Heart right ventricle (tissue), 16 donors: Measurements from ENCODE around the gene E2F2. TPM values are rescaled to one million over a fixed set of nuclear protein-coding genes. Genes with fewer than 3 reads are reported as not detected.

Source experiments
- ATAC-seq, 8 donors: fragments of 200-7000 bp; cut with Tn5 transposase; one replicate each; pipeline ENCODE4 v1.9.1; 2020; ENCODE audit warnings: mild to moderate bottlenecking in 8 of 8, moderate library complexity in 8 of 8, moderate number of reproducible peaks in 1 of 8
- DNase-seq, 2 donors: peaks; one replicate each; pipeline ENCODE4 v3.0.0-alpha.2; 2020
- H3K27ac ChIP-seq, 10 donors: fragments of 200-600 bp; sonication (generic) in 2 of 10; one replicate each; pipeline versions ENCODE4 v1.5.0 to v1.8.0; 2020 to 2022; ENCODE audit warnings: mild to moderate bottlenecking in 3 of 10
- H3K27me3 ChIP-seq, 7 donors: fragments of 200-600 bp; one replicate each; pipeline ENCODE4 v1.8.0; 2021 to 2022; ENCODE audit warnings: mild to moderate bottlenecking in 2 of 7
- H3K36me3 ChIP-seq, 9 donors: fragments of 200-600 bp; sonication (generic) in 1 of 9; one replicate each; pipeline versions ENCODE4 v1.5.0 to v1.8.0; 2020 to 2022; ENCODE audit warnings: mild to moderate bottlenecking in 2 of 9
- H3K4me1 ChIP-seq, 9 donors: fragments of 200-600 bp; sonication (generic) in 1 of 9; one replicate each; pipeline versions ENCODE4 v1.5.0 to v1.8.0; 2020 to 2022; ENCODE audit warnings: mild to moderate bottlenecking in 4 of 9
- H3K4me3 ChIP-seq, 10 donors: fragments of 200-600 bp; sonication (generic) in 2 of 10; one replicate each; pipeline versions ENCODE4 v1.5.0 to v1.8.0; 2020 to 2022; ENCODE audit warnings: mild to moderate bottlenecking in 7 of 10, moderate library complexity in 2 of 10
- H3K9me3 ChIP-seq, 11 donors: fragments of 200-600 bp in 10 of 11; sonication (generic) in 2 of 11; one replicate each; pipeline versions ENCODE4 v1.5.0 to v1.8.0; 2013 to 2022; ENCODE audit warnings: mild to moderate bottlenecking in 2 of 11, control low read depth in 1 of 11, moderate library complexity in 1 of 11
- CTCF ChIP-seq, 9 donors: fragments of 200-600 bp; sonication (generic) in 2 of 9; IDR thresholded peaks; one replicate each; pipeline versions ENCODE4 v1.5.0 to v1.8.0; 2021 to 2022; ENCODE audit warnings: antibody characterized with exemption in 9 of 9, mild to moderate bottlenecking in 5 of 9, moderate library complexity in 1 of 9
- WGBS, 2 donors: extraction: QIAGEN DNeasy Blood & Tissue Kit; methylation state at CpG; one replicate each; pipeline ENCODE4 v1.1.7; 2013; ENCODE audit warnings: inconsistent platforms in 1 of 2; 5-methylcytosine and 5-hydroxymethylcytosine counted together
- intact Hi-C, 10 donors: fragments of 100-400 bp; cut with DNase I; formaldehyde crosslinking; loops; one replicate each; pipeline versions ENCODE4 v1.11.1 to v1.14.2; 2022
- polyA plus RNA-seq, 2 donors: library from polyadenylated mRNA; stranded (reverse); fragments of 200-250 nt; gene quantifications; one replicate each; pipeline ENCODE4 v1.2.3, GENCODE V29; 2013
- total RNA-seq, 10 donors: library from RNA; stranded (reverse); fragmentation: NEBNext Ultra II Directional in 3 of 10; extraction: Animal tissue kit (Norgen Biotek cat#: 25700) in 3 of 10; gene quantifications; one replicate each; pipeline versions ENCODE4 v1.2.1 to v1.2.4, GENCODE V29; 2021 to 2023
- donor health status: Arrhythmogenic right ventricular cardiomyopathy.
- donor health status: ischemic (EF 13 %, LVEDD 7.1; RV severe dilation, severe dysfunction).
- donor health status: healthy with polysubstance abuse.
- donor health status: DM: no; HTN: yes; CAD: no.
- donor health status: DM: no; HTN: no; CAD: no.
- donor health status: ischemic (EF 25% LVEDD 6.9; RV normal size, moderate dysfunction).
- donor health status: ischemic (EF 25% LVEDD 5.7; RV mildly dilated, moderate dysfunction).
- donor health status: healthy.
- donor health status: DM: yes; HTN: yes; CAD: no.
- donor health status: Ischemic cardiomyopathy.
- donor health status: ischemic (EF 35%, LVEDD 5.7; RV mildly dilated, moderate dysfunction).
- donor health status: nonischemic (EF 11% LVEDD 7.7; RV severe dilation, severe dysfunction).
- donor health status: DM: yes; HTN: yes; CAD: no.
- donor health status: PGD.
- donor health status: ischemic (EF 29% LVEDD 5.4; RV normal size, mild dysfunction).
- donor health status: nonischemic (EF 23%, LVEDD 6.1; RV moderate dilation, normal function).

E2F2 gene
- total and polyA plus RNA-seq, 12 donors = 0.04 to 2.3 (median 0.15) TPM; not detected in 2

- H3K4me3 ChIP-seq = no peak overlapping the region
- 91 to 94% methylated on average over 6 of the region's 6 CpGs for WGBS, 2 donors
- TF ChIP-seq CTCF (IDR thresholded peaks at IDR 0.05) = no peak
- H3K9me3 ChIP-seq = no peaks in the 10 kb centered on the region
- no peaks in the 10 kb centered on the region for H3K36me3 ChIP-seq
- peaks cover 11 to 59% (median 44%) of the 10 kb centered on the region in 9 donors for H3K4me1 ChIP-seq
- intact Hi-C loops = loop anchor here in 2 of 10 donors (5.0 kb wide), 2 partner anchors 60 to 140 kb away; partner anchors contain the start of genes TCEA3 (in 2 of the 2) and HNRNPR (in 1 of the 2)
- ATAC-seq = no peak
- H3K27me3 ChIP-seq = peaks cover 0 to 50% (median 0%) of the 10 kb centered on the region in 7 donors
- peak overlapping the region in 4 of 10 donors; percentile 81 to 97 (median 94) for H3K27ac ChIP-seq
- DNase-seq = no peak
Observed at GRCh38 chr1:23481904-23482303, 49.1 kb downstream of the E2F2 start.

GRCh38 chr1:23481026-23481597, 49.9 kb downstream of the E2F2 start:
- DNase-seq = no peak
- 82 to 89% methylated on average over 7 of the region's 7 CpGs for WGBS, 2 donors
- H3K27ac ChIP-seq = peak overlapping the region in 4 of 10 donors; percentile 14 to 97 (median 57)
- intact Hi-C loops = loop anchor here in 2 of 10 donors (5.0 kb wide), 2 partner anchors 59 to 139 kb away; partner anchors contain the start of genes TCEA3 (in 2 of the 2) and HNRNPR (in 1 of the 2)
- ATAC-seq = no peak
- H3K4me1 ChIP-seq = peaks cover 11 to 62% (median 44%) of the 10 kb centered on the region in 9 donors
- H3K9me3 ChIP-seq = no peaks in the 10 kb centered on the region
- H3K27me3 ChIP-seq = peaks cover 0 to 50% (median 0%) of the 10 kb centered on the region in 7 donors
- no peaks in the 10 kb centered on the region for H3K36me3 ChIP-seq
- TF ChIP-seq CTCF (IDR thresholded peaks at IDR 0.05) = no peak
- H3K4me3 ChIP-seq = no peak overlapping the region

- intact Hi-C loops = loop anchor here in 2 of 10 donors (5.0 kb wide), 2 partner anchors 58 to 138 kb away; partner anchors contain the start of genes TCEA3 (in 2 of the 2) and HNRNPR (in 1 of the 2)
- Histone ChIP-seq H3K4me1 (peaks cover 11 to 69% (median 44%) of the 10 kb centered on the region in 9 donors), H3K4me3 (no peak overlapping the region), H3K27me3 (peaks cover 0 to 44% (median 0%) of the 10 kb centered on the region in 7 donors), H3K27ac (peak overlapping the region in 8 of 10 donors; percentile 60 to 81 (median 70)), H3K9me3 (no peaks in the 10 kb centered on the region), H3K36me3 (no peaks in the 10 kb centered on the region)
- no peak for ATAC-seq
- DNase-seq = no peak
- WGBS, 2 donors = 84 to 87% methylated on average over 4 of the region's 4 CpGs
- no peak for TF ChIP-seq CTCF (IDR thresholded peaks at IDR 0.05)
Observed at GRCh38 chr1:23480187-23481025, 50.6 kb downstream of the E2F2 start.

GRCh38 chr1:23479666-23479941, 51.4 kb downstream of the E2F2 start:
- H3K9me3 ChIP-seq = no peaks in the 10 kb centered on the region
- H3K4me1 ChIP-seq = peaks cover 11 to 72% (median 52%) of the 10 kb centered on the region in 9 donors
- peak overlapping the region in 9 of 10 donors; percentile 20 to 81 (median 68) for H3K27ac ChIP-seq
- no peaks in the 10 kb centered on the region for H3K36me3 ChIP-seq
- H3K4me3 ChIP-seq = no peak overlapping the region
- no peak for TF ChIP-seq CTCF (IDR thresholded peaks at IDR 0.05)
- peaks cover 0 to 36% (median 0%) of the 10 kb centered on the region in 7 donors for H3K27me3 ChIP-seq
- intact Hi-C loops = no loop called here
- no peak for DNase-seq
- ATAC-seq = no peak
- 69 to 83% methylated on average over 2 of the region's 2 CpGs for WGBS, 2 donors
